ENCODE results near the gene OAT.

The OAT gene

DNA sequence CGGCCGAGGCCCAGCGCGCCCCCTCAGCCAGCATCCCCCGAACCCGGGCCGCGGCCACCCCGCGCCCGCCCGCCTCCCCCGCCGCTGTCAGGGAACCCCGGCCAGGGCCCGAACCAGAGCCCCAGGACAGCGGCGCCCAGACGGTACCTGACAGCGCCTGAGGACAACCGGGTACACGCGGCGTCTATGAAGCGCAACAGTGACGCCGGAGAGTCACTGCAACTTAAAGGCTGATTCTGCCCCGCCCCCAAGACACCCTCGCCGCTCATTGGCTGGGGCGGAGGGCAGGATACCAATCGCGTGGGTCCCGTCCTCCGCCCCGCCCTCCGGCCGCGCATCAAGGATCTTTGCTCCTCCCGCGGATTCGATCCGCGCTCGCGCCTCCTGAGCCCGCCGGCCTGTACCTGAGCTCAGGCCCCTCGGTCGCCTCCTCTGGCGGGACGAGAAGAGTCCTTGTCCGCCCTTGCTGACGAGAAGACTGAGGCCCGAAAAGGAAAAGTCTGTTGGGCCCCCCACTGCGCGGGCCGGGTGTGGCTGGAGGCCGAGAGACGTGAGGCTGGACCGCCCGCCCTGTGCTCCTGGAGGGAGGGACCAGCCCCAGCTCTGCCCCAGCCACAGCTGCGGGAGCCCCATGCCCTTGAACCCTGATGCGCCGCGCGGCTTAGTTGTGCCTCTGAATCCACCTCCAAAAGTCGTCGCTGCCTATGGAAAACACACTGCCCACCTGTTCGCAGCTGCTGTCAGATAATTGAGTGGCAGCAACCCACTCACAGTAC, at the start of gene OAT:
OAT (minus strand) TSS at position 198 of the 776 bp plus-strand sequence. CDS start 6,752 bp downstream, outside the sequence.
- DNase-seq: peak; percentile 51

DNA sequence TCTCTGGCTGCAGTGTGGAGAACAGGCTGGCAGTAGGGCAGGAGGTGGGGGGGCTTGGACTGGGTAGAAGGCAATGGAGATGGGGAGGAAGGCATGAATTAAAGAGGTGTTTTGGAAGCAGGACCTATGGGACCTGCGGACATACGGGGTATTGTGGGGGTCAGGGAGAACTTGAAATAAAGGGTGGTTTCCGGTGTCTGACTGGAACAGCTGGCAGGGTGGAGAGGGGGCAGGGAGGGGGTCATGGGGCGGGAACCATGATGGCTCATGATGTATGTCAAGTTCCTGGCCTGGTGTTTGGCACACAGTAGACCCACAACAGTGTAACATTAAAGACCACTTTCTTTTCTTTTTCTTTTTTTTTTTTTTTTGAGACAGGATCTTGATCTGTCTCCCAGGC, 48.4 kb upstream of the OAT start:
- DNase-seq: no peak

DNA sequence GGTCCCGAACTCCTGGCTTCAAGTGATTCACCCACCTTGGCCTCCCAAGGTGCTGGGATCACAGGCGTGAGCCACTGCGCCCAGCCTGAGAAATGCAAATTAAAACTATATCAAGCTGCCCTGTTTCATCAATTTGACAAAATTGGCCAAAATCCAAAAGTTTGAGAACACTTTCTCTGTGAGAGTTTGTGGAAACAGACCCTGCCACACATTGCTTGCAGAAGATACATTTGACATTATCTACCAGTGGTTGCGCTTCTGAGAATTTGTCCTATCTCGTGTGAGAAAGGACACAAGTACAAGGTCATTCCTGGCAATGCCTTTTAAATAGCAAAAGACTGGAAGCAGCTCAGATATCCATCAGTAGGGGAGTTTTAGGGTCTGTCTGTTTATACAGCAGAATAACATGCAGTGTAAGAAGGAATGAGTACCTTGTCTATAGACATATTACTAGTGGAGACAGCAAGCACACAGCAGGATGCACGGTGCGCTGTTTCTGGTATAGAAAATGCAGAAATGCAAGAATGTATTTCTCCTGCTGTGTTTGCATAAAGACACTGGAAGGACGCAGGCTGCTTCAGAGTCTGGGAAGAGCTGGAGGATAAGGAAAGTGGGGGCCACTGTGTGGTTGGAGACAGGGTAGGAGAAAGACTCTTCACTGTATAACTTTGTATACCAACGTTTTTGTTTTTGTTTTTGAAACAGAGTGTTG, 47.2 kb upstream of the OAT start:
- DNase-seq: no peak

DNA sequence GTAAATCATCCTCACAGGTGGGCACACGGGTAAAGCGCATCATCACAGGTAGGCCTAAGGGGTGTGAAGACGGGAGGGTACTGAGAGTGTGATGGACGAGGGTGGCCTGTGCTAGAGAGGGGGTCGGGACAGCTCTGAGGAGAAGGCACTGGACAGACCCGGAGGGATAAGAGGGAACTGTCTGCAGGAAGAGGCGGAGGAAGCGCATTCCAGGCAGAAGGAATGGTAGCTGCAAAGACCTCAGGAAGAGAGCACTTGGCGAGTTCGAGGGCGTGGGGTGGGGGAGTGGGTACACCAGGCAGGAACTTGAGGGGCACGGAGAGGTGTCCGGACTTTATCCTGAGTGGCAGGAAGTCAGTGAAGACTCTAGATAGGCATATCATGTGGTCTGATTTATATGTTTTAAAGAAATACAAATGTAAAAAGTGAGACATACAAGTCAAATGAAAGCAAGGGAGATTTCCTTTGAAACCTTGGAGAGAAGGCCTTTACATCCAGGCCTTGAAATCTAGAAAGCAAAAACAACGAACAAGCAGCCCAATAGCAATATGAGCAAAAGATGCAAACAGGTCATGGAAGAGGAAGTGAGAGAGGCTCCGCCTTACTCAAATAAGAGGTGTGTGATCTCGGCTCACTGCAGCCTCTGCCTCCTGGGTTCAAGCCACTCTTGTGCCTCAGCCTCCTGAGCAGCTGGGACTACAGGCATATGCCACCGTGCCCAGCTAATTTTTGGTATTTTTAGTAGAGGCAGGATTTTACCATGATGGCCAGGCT, 46.5 kb upstream of the OAT start:
- DNase-seq: no peak

DNA sequence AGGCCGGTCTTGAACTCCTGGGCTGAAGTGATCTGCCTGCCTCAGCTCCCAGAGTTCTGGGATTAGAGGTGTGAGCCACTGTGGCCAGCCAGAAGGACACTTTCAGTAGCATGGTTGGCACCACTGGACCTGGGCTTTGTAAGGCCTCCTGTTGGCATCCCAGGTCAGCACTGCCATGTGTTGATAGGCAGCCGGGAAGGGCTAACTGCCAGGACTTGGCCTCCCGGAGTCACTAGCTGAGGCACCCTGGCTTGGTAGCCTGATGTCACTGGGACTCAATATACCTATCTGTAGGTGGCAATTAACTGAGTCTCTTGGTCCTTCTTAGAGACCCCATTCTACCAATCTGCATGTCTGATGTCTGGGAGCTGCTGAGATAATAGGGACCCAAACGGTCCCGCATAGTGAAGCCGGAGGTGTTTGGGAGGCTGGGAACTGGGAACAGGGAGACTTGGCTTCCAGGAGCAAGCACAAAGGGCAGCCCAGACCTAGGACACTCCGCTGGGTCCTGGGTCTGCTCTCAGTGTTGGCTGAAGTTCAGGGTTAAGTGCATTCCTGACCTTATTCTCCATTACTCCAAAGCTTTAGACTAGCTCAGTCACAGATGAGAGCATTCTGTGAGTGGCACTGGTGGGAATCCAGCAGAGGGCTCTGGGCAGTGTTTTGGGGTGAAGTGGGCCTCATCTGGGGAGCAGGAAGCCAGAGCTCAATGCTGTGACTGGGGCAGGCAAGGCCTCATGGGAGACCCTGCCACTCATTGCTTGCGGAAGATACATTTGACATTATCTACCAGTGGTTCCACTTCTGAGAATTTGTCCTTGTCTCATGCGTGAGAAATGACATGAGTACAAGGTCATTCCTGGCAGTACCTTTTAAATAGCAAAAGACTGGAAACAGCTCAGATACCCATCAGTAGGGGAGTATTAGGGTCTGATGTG, 45.6 kb upstream of the OAT start:
- DNase-seq: no peak

DNA sequence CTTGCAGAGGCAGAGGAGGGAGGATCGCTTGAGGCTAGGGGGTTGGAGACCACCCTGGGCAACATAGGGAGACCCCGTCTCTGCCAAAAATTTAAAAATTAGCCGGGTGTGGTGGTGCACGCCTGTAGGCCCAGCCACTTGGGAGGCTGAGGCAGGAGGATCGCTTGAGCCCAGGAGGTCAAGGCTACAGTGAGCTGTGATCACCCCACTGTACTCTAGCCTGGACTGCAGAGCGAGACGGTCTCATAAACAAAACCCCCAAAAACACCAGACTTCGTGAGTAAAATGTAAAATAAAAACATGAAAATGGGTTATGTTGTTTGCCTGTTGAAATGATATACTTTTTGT, 43.6 kb upstream of the OAT start:
- DNase-seq: no peak

DNA sequence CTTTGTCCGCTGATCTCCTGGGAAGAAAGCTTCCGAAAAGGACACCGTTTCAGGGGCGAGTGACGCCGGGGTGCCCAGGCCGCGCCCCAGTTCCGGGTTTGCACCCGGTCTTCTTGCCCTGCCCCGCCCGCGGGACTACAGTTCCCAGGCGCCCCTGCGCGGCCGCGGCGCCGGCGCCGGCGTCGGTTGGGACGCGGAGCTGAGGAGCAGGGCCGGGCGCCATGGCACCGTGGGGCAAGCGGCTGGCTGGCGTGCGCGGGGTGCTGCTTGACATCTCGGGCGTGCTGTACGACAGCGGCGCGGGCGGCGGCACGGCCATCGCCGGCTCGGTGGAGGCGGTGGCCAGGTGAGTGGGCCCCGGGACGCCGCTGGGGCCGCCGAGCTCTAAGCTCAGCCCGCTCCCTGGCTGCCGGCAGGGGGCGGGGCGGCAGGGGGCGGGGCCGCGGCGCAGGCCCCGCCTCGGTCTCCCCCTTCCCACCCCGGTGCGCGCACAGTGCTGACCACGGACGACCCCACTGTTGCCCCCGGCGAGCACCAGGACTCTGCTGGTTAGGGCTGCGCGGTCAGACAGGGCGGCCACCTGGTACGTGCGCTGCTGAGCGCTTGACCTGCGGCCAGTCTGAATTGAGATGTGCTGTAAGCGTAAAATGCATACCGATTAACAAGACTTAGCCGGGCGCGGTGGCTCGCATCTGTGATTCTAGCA, 43.1 kb upstream of the OAT start, which contains the start of gene LHPP:
LHPP (plus strand) TSS at position 182 of the 706 bp plus-strand sequence; CDS start at position 222, 40 bp downstream.
- DNase-seq: peak; percentile 2

DNA sequence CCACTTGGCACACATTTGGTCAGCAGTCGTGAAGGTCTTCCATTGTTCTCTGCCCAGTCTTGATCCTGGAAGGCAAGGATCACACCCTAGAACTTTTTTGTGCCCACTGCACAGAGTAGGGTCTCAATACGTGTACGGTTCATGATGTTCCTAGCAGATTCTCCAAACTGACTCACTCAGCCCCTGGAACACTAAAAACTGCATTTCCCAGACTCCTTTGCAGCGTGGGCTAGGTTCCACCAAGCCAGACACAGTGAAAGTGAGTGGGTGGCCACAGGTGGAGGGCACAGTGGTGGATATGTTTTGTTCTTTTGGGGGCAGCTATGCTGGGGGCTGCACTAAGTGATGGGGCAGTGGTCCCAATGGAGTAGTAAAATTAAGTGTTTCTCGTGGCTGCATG, 41.4 kb upstream of the OAT start:
- no peak for DNase-seq

DNA sequence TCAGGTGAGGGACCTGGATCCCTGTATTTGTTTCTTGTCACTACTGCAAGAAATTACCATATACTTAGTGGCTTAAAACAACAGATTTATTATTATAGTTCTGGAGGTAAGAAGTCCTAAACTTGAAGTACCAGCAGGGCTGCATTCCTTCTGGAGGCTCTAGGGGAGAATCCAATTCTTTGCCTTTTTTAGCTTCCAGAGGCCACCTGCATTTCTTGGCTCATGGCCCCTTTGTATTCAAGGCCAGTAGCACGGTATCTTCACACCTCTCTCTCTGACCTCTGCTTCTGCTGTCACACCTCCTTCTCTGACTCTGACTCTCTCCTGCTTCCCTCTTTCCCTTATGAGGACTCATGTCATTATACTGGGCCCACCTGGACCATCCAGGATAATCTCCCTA, 40.7 kb upstream of the OAT start:
- DNase-seq: no peak

DNA sequence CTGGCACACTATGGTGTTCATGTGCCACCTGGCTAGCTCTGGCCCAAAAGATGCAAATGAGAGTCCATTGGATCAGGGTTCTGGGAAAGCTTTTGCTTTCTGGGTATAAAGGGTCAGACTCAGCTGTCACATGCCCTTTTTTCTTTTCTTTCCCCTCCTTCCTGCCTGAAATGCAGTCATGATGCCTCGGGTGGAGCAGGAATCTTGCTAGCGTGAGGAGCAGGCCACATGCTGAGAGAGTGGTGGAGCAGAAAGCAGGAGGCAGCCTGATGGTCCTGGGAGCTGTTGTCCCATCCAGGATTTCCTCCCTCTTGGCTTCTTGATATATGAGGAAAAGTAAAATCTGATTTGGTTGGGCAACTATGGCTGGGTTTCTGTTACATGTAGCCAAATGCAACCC, 40.2 kb upstream of the OAT start:
- no peak for DNase-seq

DNA sequence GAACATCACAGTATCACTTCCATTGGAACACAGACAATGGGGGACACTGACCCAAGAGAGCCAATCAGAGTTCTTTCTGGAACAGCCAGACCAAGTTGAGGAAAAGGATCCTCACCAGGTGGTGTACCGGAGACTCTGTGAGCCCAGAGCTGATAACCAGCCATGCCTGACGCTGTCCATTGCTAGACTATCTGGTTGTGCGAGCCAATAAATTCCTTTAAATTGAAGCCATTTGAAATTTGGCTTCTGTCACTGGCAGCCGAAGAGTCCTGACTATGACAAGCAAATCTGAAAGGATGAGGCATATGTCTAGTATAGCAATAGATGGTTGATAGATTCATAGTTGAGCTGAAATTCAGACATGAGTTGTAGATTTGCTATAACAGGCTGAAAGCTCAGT, 39.8 kb upstream of the OAT start:
- DNase-seq: no peak

DNA sequence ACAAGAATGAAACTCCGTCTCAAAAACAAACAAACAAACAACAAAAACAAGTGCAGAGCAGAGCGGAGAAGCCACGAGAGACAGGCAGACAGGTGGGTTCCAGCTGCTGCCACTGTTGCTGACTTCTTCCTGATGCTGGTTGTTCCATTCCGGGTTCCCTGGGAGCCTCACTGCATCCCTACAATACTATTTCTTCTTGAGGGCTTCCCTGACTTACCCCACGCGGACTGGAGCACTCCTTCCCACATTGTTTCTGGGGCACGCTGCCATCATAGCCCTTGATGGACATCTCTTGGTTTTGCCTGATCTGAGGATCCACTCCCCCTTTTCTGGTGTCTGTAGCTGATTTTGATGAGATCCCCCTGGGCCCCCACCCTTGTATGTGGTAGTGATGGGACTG, 36.7 kb upstream of the OAT start:
- DNase-seq: no peak

DNA sequence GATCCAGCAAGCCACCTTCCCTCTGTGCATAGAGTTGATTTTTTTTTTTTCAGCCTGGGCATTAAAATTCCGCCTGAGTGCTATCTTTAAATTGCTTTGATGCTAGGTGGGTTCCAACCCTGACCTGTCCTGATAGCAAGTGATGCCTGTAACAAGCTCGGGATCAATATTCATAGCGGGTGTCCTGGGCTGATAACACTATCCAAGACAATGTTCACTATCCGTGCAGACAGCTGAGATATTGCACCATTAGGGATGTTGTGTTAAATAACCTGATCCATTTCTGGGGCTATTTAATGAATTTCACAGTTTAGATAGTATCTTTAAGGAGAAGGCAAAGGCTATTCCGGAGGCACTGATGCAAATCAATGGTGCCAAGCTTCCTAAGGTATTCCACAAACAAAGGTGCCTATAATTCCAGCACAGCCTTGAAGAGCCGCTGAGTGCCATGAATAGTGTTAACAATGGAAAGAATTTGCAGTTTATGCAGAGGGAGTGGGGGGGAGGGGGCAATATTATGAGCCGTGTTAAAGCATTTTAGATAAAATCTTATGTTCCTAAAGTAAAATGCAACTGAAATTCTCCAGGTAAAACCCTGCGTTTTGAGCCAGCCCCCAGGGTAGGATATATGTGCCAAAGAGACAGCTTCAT, 35.4 kb upstream of the OAT start:
- DNase-seq: no peak

DNA sequence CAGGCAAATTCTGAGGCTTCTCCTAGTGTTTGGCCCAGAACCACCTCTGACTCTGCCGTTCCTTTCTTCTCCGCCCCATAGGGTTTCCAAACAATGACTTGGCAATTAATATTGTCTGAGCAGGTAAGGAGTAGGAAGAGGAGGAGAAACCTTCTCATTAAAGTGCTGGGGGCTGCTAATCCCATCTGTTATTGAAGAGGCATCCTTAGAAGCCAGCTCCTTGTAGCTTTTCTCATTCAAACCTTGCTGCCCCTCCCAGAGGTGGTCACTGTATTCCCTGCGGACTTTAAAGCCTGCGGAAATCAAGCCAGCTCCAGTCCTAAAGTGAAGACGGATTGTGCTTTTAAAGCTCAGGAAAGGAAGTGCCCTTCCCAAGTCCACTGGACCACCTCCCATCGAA, 32.6 kb upstream of the OAT start:
- DNase-seq: no peak

DNA sequence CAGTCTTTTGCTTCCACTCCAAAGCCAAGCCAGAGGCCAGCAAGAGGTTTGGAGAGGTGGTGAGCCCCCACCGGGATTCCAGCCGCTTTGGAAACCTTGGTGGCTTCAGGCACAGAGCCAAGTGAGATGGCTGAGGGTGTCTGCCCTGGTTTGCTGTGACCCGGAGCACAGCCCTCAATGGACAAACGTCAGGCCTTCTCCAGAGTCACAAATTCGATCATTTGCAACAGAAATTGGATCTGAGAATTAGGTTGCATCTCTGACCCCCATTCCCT, 32.0 kb upstream of the OAT start:
- no peak for DNase-seq

DNA sequence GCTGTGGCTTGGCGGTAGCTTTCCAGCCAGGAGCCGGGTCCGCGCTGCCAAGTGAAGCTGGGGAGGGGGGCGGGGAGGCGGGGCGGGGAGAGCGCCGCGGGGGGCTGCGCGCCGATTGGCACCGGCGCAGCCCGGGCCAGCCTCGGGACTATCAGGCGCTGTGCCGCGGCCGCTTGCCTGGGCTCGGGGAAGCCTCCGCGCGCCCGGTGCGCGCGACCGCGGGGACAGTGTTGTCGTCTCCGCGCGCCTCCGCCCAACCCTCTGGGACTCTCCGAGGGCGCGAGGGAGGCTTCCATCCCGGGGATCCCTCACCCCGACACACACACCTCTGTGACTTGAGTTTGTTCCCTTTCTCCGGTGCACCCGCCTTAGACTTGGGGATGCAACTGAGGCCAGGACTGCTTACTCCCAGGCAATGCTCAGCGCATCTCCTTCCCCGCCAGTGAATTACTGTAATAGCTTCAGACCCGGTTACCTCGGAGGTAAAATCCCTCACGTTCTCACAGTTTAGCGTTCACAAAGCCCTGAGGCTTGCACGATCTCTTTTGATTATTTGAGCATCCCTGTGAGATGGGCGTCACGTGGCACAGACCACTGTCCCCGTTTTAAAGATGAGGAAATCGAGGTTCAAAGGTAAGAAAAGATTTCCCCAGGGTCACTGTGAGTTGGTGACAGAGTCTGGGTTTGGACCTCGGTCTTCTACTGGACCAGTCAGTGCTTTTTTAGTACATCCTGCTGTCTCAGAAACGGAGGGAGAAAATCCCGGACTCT, 31.5 kb upstream of the OAT start, which contains the start of gene NKX1-2:
NKX1-2 (minus strand) TSS at position 24 of the 771 bp plus-strand sequence. CDS start 92 bp downstream, outside the sequence.
- peak; percentile 0 for DNase-seq

DNA sequence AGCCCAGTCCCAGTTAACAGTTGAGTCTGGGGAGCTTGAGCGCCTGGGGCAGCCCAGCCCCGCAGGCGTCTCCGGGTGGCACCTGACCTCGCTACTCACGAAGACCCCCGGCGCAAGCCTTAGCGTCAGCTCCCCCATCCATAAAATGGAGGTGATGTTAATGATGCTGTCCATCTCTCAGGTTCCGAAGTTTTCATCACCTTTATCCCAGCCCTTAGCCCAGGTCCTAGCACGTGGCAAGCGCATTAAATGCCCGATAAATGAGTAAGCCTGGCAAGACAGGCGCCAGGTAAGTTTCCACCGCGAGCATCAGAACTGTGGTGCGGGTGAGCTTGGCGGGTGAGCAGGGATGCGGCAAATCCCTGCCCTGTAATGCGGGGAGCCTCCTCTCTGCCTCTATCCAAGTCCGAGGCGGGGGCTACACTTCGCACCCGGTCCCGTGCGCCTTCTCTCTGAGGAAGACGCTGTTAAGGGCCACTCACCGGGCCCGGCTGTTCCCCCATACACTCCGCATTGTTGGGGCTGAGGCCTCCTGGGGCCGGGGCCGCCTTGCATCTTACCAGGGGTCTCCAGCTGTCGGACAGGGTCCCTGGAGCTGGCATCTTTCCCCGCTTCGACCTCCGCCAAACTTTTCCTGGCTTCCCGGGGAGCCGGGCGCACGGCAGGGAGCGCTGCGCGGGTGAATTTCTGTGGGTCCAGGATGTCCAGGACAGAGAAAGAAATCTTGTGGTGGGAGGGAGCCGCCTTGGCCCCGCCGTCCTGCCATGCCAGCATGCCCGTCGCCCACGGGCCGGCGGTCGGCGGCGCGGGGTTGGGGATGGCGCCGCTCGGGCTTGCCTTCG, 30.7 kb upstream of the OAT start:
- no peak for DNase-seq

DNA sequence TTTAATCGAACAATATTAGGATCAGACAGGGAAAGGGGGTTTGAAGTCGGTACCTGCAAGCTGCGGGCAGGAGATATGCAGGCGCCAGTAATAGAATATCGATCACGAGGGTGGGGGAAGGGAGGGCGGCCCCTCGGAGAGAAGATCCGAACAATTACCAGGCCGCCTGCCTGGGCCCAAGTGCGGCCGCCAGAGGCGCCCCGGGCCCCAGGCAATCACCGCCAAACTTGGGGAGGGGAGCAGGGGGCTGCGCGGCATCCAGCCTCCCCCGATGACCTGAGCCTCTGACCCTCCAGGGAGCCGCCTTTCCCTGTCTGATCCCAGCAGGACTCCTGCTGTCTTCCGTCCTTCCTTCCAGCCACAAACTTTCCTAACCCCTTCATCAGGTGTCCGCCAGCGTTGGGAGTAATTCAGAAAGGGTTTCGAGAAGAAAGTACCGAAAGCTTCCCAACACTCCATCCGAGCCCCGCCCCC, 30.0 kb upstream of the OAT start:
- no peak for DNase-seq

DNA sequence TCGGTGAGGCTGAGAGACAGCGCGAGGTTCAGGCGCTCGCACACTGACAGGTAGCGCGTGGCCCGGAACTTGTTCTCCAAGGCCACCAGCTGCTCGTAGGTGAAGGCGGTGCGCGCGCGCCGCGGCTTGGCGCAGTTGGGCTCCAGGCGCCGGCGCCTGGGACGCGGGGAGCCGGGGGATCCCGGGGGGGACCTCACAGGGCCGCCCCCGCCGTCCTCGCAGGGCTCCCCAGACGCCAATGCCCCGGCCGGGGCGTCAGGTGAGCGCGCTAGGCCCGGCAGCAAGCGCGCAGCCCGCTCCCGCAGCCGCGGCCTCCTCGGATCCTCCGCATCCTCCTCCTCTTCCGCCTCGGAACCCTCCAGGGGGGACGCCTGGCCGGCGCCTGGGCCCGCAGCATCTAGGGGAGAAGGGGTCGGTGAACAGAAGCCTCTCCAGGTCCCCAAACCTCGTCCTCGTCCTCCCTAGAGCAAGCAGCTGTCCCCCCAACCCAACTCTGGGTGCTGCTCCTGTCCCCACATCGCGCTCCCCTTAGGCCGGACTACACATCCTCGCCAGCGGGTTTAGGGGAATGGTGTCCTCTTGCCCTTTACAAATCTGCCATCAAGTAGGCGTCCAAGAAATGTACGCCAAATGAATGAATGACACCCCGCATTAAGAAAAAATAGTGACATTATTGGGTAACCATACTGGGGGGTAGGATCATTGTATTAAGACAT, 29.2 kb upstream of the OAT start:
- no peak for DNase-seq
